Measurements from ENCODE around the gene ALDH4A1. TPM values are rescaled to one million over a fixed set of nuclear protein-coding genes. Genes with fewer than 3 reads are reported as not detected.

Gene ALDH4A1
- total RNA-seq, 1 donor: 0.73 TPM

DNA sequence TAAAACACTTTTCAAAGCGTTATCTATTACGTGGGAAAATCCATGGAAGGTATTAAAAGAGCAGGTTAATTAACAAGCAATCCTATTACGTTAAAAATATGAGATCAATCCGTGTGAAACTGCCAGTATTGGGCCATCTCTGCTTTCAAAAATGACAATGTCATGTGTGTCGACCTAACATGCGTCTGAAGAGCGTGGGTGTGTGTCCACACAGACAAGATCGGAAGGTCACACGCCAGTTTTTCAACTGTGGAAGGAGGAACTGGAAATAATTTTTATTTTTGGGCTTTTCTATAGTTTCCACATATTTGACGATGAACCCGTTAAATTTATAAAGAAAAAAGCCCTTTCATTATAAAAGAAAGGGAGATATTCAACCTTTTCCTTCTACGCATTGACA lies 17.6 kb upstream of the ALDH4A1 start:
- Histone ChIP-seq H3K4me3 (ENCODE audit: low read length) (no peak overlapping the region), H3K4me1 (ENCODE audit: insufficient read depth, low read length) (peaks cover 34% of the 10 kb centered on the region), H3K9me3 (ENCODE audit: low read depth, low read length) (no peaks in the 10 kb centered on the region), H3K27me3 (ENCODE audit: insufficient read depth, low read length) (no peaks in the 10 kb centered on the region)

DNA sequence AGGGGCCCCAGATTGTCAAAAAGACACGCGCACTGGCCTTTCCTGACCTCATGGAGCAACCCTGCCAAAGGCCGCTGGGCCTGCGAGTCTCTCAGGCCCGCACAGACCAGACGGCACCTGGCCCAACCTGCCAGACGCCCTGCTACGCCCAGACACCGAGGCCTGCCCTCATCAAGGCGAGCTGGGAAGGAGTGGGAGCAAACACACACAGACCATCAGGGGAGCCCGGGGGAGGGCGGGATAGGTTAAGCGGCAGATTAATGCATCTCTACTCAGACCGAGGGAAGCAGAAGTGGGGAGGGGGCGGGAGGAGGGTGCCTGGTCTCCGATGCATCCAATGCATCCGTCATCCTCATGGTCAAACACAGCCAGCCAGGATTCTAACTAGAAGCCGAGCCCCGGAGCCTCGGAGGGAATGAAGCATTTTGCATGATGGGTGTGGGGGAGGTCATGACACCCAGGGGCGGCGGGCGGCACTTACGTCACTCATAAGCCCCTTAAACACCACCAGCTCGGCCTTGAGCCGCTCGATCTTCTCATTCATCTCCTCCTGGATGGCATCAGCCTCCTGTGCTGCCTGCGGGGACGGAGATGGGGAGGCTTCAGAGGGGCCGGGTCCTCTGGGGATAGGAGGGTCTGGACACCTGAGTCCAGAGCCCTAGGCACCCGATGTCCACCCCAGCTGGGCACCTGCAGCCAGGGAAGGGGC lies 17.0 kb upstream of the ALDH4A1 start:
- H3K9me3 ChIP-seq (ENCODE audit: low read depth, low read length): no peaks in the 10 kb centered on the region
- peaks cover 28% of the 10 kb centered on the region for H3K4me1 ChIP-seq (ENCODE audit: insufficient read depth, low read length)
- H3K4me3 ChIP-seq (ENCODE audit: low read length): no peak overlapping the region
- H3K27me3 ChIP-seq (ENCODE audit: insufficient read depth, low read length): no peaks in the 10 kb centered on the region

DNA sequence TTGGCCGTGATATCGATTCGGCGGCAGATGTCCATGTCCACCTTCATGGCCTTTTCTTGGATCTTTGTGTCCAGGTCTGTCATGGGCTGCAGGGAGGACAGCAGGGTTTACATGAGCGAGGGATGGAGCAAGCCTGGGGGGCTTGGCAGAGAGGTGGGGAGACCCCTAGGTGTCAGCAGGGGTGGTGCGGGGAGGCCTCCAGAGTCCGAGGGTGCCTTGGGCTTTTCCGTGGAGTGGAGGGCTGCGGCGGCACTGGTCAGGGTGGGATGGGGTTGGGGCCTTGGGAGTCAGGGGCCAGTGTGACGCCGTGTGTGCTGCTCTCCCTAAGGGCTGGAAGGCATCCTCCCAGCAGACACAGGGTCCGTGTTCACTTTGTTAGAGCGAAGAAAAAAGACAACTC lies 16.1 kb upstream of the ALDH4A1 start:
- Histone ChIP-seq H3K9me3 (ENCODE audit: low read depth, low read length) (no peaks in the 10 kb centered on the region), H3K4me3 (ENCODE audit: low read length) (no peak overlapping the region), H3K27me3 (ENCODE audit: insufficient read depth, low read length) (no peaks in the 10 kb centered on the region)

DNA sequence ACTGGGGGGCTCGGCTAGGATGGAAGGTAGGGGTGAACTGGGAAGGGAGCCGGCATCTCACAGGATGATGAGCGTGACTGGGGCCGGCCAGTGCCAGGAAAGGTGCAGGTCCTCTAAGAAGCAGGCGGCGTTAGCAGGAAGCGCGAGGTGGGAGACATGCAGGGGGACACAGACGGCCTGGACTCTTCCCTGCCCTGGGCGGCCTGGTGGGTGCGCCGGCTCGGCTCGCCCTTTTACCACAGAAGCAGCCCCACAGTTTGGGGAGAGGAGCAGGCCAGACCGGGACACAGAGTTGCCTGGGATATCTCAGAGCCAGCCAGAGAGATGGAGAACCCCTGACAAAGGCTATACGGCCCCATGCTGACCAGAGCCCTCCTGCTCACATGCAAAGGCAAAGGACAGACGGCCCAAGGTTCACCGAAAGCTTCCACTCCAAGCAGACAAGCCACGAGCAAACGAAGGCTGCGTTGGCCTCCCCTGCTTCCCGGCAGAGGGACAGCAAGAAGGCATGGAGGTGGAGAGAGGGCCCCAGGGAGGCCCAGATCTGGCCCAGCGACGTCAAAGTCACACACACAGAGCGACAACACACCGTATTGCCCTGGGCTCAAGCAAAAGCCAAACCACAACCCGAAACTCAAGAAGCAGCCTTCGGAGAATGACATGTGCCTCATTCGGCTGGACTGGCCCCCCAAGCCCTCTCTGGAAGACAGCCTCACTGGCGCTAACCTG lies 14.9 kb upstream of the ALDH4A1 start:
- peaks cover 12% of the 10 kb centered on the region for H3K4me1 ChIP-seq (ENCODE audit: insufficient read depth, low read length)
- no peak overlapping the region for H3K4me3 ChIP-seq (ENCODE audit: low read length)
- no peaks in the 10 kb centered on the region for H3K9me3 ChIP-seq (ENCODE audit: low read depth, low read length)
- H3K27me3 ChIP-seq (ENCODE audit: insufficient read depth, low read length): no peaks in the 10 kb centered on the region

More for the DNA sequence above, 16.1 kb upstream of the ALDH4A1 start:
- H3K4me1 ChIP-seq (ENCODE audit: insufficient read depth, low read length): peaks cover 19% of the 10 kb centered on the region

DNA sequence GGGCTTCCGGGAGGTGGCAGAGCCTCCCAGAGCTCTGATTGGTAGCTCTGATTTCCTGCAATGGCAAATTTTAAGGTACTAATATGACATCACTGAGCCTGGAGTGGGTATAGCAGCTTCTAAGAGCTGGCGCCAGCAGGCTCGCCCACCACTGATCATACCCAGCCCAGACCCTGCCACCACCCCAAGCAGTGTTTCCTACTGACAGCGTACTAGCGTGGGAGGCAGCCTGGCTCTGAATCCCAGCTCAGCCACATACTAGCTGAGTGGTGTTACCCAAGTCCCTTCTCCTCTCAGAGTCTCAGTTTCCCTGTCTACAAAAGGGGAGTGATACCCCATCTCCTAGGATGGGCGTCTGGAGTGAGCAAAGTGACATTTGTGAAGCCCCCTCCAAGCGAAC lies 13.0 kb upstream of the ALDH4A1 start:
- no peaks in the 10 kb centered on the region for H3K9me3 ChIP-seq (ENCODE audit: low read depth, low read length)
- H3K4me3 ChIP-seq (ENCODE audit: low read length): no peak overlapping the region
- H3K27me3 ChIP-seq (ENCODE audit: insufficient read depth, low read length): no peaks in the 10 kb centered on the region
- peaks cover 5% of the 10 kb centered on the region for H3K4me1 ChIP-seq (ENCODE audit: insufficient read depth, low read length)

DNA sequence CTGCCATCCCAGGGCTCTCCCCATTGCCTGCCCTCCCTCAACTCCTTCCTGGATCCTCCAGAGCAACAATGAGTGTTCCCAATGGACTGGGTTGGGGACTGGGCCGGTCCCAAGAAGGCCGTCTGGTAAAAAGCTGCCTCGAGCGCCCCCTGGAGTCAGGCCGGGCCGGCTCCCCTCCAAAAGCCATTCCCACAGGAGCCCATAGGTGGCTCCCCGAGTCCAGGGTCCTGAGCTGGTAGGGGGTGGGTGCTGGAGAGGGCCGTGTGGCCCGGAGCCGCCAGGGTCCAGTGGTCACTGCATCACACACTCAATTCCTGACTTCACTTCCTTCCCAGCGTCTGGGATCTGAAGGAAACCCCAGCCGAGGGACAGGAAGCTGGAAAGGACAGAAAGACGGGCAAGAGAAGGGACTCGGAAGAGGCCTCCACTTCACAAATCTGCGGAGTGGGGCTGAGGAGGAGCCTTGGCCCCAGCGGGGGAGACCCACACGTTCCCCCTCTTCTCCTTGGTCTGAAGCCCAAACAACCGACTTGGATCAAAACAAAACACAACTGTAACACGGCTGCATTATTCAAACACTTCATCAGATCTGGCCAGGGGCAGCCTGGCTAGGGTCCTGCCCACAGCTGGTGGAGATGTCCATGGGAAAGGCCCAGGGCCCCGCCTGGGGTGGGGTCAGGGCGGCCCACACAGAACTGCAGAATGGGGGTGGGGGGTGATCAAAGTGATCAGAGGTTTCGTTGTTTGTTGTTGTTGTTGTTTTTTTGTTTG lies 10.9 kb upstream of the ALDH4A1 start:
- Histone ChIP-seq H3K4me1 (ENCODE audit: insufficient read depth, low read length) (peaks cover 12% of the 10 kb centered on the region), H3K9me3 (ENCODE audit: low read depth, low read length) (no peaks in the 10 kb centered on the region), H3K27me3 (ENCODE audit: insufficient read depth, low read length) (no peaks in the 10 kb centered on the region), H3K4me3 (ENCODE audit: low read length) (no peak overlapping the region)

DNA sequence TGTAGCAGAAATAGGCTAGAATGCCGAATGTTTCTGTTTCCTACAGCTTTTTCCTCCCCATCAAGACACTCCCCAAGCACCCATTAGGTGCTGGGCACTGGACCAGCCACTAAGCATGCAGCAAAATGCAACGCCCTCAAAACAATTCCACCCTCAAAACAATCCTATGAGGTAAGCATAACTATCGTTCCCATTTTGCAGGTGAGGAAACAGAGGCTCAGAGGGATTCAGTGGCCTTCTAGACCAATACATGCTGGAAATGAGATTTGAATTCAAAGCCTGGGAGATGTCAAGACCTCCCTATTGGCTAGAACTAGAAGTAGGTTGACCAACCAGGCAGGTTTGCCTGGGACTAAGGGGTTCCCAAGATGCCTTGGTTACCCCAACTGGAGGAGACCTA lies 10.2 kb upstream of the ALDH4A1 start:
- Histone ChIP-seq H3K27me3 (ENCODE audit: insufficient read depth, low read length) (no peaks in the 10 kb centered on the region), H3K9me3 (ENCODE audit: low read depth, low read length) (no peaks in the 10 kb centered on the region), H3K4me3 (ENCODE audit: low read length) (no peak overlapping the region), H3K4me1 (ENCODE audit: insufficient read depth, low read length) (peaks cover 19% of the 10 kb centered on the region)

DNA sequence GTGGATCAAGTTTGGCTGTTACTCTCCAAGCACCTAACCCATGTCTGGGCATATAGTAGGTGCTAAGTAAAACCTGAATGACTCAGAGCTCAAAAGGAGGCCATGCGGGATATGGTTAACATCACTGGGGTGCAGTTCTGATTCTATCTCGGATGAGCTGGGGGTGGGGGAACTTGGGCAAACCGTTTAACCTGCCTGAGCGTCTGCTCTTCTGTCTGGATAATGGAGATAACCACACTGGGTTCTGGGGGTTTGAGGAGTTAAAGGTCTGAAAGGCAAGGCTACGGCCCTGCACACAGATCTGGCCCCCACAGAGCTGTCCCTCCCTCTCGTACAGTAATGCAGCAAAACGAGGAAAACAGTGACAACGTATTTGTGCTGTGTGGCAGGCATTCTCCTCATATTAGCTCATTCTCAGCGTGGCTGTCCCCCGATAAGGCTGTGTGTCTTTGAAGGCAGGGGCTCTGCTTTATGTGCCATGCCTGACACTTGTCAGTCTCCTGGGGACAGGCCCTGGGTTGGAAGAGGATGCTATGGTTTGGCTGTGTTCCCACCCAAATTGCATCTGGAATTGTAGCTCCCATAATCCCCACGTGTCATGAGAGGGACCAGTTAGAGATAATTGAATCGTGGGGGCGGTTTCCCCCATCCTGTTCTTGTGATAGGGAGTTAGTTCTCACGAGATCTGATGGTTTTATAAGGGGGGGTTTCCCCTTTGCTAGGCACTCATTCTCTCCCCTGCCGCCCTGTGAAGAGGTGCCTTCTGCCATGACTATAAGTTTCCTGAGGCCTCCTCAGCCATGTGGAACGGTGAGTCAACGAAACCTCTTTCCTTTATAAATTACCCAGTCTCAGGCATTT lies 6.8 kb upstream of the ALDH4A1 start:
- Histone ChIP-seq H3K4me3 (ENCODE audit: low read length) (no peak overlapping the region), H3K27me3 (ENCODE audit: insufficient read depth, low read length) (no peaks in the 10 kb centered on the region), H3K9me3 (ENCODE audit: low read depth, low read length) (no peaks in the 10 kb centered on the region), H3K4me1 (ENCODE audit: insufficient read depth, low read length) (peaks cover 28% of the 10 kb centered on the region)

DNA sequence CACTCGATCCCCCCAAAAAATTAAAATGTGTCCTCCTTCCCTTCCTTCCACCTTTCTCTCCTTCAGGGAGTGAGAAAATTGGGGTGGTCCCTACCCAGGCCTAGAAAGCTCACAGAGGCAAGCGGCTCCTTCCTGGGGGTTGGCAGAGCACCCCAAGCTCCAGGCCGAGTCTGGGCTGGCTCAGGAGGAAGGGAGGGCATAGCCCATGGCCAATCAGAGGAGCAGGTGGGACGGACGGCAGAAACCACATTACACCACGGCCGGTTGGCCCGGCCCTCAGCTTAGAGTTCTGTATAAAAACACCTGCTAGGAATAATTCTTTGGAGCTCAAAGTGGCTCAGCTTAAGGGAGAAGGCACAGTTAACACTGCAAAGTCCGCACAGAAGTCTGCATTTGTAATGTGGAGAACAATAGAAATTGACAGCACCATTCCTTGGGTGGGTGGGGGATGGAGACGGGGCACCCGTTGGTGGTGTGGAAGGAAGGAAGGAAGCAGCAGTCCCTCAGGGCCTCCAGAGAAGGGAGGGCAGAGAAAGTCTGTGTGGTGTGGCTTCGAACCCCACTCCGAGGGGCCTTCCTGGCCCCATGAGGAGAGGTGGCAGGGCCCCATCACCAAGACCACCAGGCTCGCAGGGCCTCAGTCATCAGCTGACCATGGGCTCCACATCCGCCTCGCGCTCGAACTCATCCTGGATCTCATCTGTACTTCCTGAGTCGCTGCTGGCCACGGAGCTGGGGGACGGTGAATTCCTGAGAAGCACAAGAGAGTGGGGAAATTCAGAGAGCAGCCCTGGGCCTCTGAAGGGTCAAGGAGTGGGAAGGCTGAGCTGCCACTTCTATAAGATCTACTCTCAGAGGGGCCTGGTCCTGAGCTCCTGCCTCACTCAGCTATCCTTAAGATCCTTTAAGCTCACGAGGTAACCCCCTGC lies 5.8 kb upstream of the ALDH4A1 start:
- no peaks in the 10 kb centered on the region for H3K9me3 ChIP-seq (ENCODE audit: low read depth, low read length)
- H3K27me3 ChIP-seq (ENCODE audit: insufficient read depth, low read length): no peaks in the 10 kb centered on the region
- peaks cover 32% of the 10 kb centered on the region for H3K4me1 ChIP-seq (ENCODE audit: insufficient read depth, low read length)
- no peak overlapping the region for H3K4me3 ChIP-seq (ENCODE audit: low read length)

DNA sequence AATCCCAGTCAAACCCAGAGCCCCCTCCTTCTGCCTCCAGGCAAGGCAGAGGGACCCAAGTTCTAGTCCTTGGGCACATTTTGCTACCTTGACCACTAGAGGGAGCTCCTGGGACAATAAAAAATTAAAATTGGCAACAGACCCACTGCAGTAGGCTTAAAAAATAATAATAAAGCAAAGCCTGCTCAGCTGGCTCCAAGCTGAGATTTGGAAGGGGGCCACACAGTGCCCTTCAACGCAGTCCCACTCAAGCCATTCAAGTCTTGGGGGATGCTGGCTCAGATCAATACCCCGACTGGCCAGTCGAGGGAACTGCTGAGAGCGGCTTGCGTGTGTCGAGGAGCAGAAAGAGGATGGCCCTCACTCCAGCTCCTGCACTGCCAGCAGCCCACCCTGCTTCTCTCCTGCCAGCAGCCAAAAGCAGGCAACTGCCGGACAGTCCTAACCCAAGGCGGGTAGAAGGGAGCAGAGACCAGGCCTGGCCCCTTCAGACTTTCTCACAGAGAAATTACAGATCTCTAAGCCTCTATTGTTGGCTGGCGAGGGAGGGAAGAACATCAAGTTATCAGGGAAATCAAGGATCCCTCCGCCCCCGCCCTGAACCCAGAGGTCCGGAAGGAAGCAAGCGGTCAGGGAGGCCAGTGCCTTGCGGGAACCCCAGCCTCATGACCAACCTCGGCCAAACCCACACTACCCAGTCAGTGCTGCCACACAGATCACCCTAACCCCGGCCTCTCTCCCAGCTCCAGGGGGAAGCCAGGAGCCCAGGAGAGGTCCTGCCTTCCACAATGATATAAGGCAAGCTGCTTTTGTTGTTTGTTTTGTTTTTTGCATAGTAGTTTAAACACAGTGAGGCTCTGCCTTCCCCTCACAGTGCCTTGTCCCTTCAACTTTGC lies 4.9 kb upstream of the ALDH4A1 start:
- Histone ChIP-seq H3K9me3 (ENCODE audit: low read depth, low read length) (no peaks in the 10 kb centered on the region), H3K4me1 (ENCODE audit: insufficient read depth, low read length) (peaks cover 34% of the 10 kb centered on the region), H3K4me3 (ENCODE audit: low read length) (no peak overlapping the region), H3K27me3 (ENCODE audit: insufficient read depth, low read length) (no peaks in the 10 kb centered on the region)

DNA sequence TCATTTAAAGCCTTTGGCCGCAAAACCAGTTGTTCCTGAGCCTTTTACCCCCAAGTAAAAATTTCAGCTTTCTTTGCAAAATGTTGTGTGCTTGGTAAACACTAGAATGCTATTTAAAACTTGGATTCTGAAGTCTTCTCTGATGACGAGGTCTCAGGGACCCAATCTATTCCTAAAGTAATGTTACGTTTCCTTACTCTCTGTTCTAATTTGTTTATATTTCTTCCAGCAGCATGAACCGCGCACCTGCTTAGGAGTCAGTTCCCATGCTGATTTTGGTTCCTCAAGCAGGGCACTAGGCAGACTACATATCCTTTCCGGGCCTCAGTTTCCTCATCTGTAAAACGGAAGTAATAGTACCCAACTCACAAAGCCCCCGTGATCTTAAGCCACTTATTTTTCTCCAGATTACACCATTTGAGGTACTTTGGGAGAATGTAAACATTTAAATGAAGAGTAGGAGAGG lies 969 bp upstream of the ALDH4A1 start:
- H3K4me3 ChIP-seq (ENCODE audit: low read length): peak overlapping the region; percentile 67
- H3K4me1 ChIP-seq (ENCODE audit: insufficient read depth, low read length): peaks cover 47% of the 10 kb centered on the region
- H3K27me3 ChIP-seq (ENCODE audit: insufficient read depth, low read length): no peaks in the 10 kb centered on the region
- no peaks in the 10 kb centered on the region for H3K9me3 ChIP-seq (ENCODE audit: low read depth, low read length)

DNA sequence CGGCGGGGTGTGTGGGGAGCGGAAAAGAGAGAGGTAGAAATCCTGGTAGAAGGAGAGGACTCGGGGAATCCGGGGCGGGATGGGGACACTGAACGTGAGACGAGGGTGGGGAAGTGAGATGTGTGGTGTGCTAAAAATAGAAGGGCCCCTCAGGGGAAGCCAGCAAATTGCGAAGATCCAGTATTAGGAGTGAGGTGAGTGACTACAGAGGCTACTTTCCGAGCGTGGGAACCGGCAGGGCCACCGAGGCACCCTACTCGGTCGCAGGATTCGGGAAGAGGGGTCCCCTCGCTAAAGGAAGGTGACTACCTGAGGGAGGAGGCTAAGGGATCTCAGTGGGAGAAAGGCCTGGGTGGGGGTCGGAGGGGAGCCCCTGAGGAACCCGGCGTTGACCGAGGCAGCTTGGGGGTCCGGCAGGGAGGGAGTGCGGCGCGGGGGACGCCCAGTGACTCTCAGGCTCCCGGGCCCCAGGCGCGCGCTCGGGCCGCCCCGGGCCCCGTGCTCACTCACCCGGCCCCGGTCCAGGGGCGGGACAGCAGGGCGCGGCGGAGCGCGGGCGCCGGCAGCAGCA lies 318 bp downstream of the ALDH4A1 start:
- Histone ChIP-seq H3K4me1 (ENCODE audit: insufficient read depth, low read length) (peaks cover 34% of the 10 kb centered on the region), H3K27me3 (ENCODE audit: insufficient read depth, low read length) (no peaks in the 10 kb centered on the region), H3K9me3 (ENCODE audit: low read depth, low read length) (no peaks in the 10 kb centered on the region), H3K4me3 (ENCODE audit: low read length) (peak overlapping the region; percentile 67)

Data from mononuclear cell (primary cell).